ENCODE results near the gene GRIK5.

GRIK5 gene

DNA sequence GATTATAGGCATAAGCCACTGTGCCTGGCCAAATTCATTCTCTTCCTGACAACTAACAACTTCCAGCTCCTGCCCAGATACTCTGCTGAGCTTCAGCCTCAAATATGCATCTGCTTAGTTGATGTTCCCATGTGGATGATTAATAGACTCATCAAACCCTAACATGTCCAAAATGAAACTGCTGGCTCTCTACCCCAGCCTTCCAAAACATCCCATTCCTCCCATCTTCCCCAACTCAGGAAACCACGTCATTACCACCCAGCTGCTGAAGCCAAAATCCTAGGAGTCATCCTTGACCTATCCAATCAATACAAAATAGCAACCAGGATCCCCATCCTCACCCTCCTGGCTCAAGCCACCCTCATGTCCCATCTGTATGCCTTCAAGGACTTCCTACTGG lies 41.4 kb upstream of the GRIK5 start:
- no peaks in the 10 kb centered on the region for H4K20me1 ChIP-seq (ENCODE audit: insufficient read depth, low read length)
- H3K36me3 ChIP-seq (ENCODE audit: insufficient read depth, low read length): peaks cover 12% of the 10 kb centered on the region; the same call in 1 of the 2 replicates
- H3K27me3 ChIP-seq (ENCODE audit: insufficient read depth, low read length): no peaks in the 10 kb centered on the region
- H3K4me3 ChIP-seq (ENCODE audit: low read depth, low read length, poor library complexity, severe bottlenecking): no peak overlapping the region
- no peaks in the 10 kb centered on the region for H3K9me3 ChIP-seq (ENCODE audit: low read length)
- no peak overlapping the region for H2AFZ ChIP-seq (ENCODE audit: low read length)
- peaks cover 8% of the 10 kb centered on the region for H3F3A ChIP-seq (ENCODE audit: insufficient read depth, low read length)
- TF ChIP-seq EZH2 (IDR thresholded peaks at IDR 0.05; ENCODE audit: borderline replicate concordance, low read length): no peak
- no peak for TF ChIP-seq CTCF (IDR thresholded peaks at IDR 0.05; ENCODE audit: low read length)
- H3K9me2 ChIP-seq (ENCODE audit: low read depth, low read length): no peaks in the 10 kb centered on the region
- H3K9ac ChIP-seq (ENCODE audit: low read length): no peak overlapping the region
- no peaks in the 10 kb centered on the region for H3K79me2 ChIP-seq (ENCODE audit: insufficient read depth, low read length)
- no peak overlapping the region for H3K27ac ChIP-seq (ENCODE audit: low read depth, low read length, poor library complexity, severe bottlenecking)
- peaks cover 47% of the 10 kb centered on the region for H3K4me1 ChIP-seq (ENCODE audit: insufficient read depth, low read length, severe bottlenecking)
- no peak overlapping the region for H3K4me2 ChIP-seq (ENCODE audit: low read length)

GRCh38 chr19:42110658-42111057 lies 40.7 kb upstream of the GRIK5 start:
- H3K9ac ChIP-seq (ENCODE audit: low read length): no peak overlapping the region
- peaks cover 6% of the 10 kb centered on the region for H3F3A ChIP-seq (ENCODE audit: insufficient read depth, low read length)
- no peaks in the 10 kb centered on the region for H3K27me3 ChIP-seq (ENCODE audit: insufficient read depth, low read length)
- H3K36me3 ChIP-seq (ENCODE audit: insufficient read depth, low read length): peaks cover 4% of the 10 kb centered on the region; the same call in 1 of the 2 replicates
- no peaks in the 10 kb centered on the region for H3K9me3 ChIP-seq (ENCODE audit: low read length)
- H3K79me2 ChIP-seq (ENCODE audit: insufficient read depth, low read length): no peaks in the 10 kb centered on the region
- no peak overlapping the region for H2AFZ ChIP-seq (ENCODE audit: low read length)
- peaks cover 40% of the 10 kb centered on the region for H3K4me1 ChIP-seq (ENCODE audit: insufficient read depth, low read length, severe bottlenecking)
- H3K4me3 ChIP-seq (ENCODE audit: low read depth, low read length, poor library complexity, severe bottlenecking): no peak overlapping the region
- H3K4me2 ChIP-seq (ENCODE audit: low read length): no peak overlapping the region
- peak overlapping the region; percentile 30 for H3K27ac ChIP-seq (ENCODE audit: low read depth, low read length, poor library complexity, severe bottlenecking)
- no peaks in the 10 kb centered on the region for H4K20me1 ChIP-seq (ENCODE audit: insufficient read depth, low read length)
- TF ChIP-seq EZH2 (IDR thresholded peaks at IDR 0.05; ENCODE audit: borderline replicate concordance, low read length) (no peak), CTCF (IDR thresholded peaks at IDR 0.05; ENCODE audit: low read length) (no peak)
- H3K9me2 ChIP-seq (ENCODE audit: low read depth, low read length): no peaks in the 10 kb centered on the region

- Histone ChIP-seq H3K4me2 (ENCODE audit: low read length) (no peak overlapping the region), H3K36me3 (ENCODE audit: insufficient read depth, low read length) (peaks cover 4% of the 10 kb centered on the region; the same call in 1 of the 2 replicates)
Measured at GRCh38 chr19:42109896-42110295, 39.9 kb upstream of the GRIK5 start.

More at GRCh38 chr19:42109896-42110295, 39.9 kb upstream of the GRIK5 start:
- Histone ChIP-seq H3K4me1 (ENCODE audit: insufficient read depth, low read length, severe bottlenecking) (peaks cover 32% of the 10 kb centered on the region), H3F3A (ENCODE audit: insufficient read depth, low read length) (peaks cover 5% of the 10 kb centered on the region), H3K9me3 (ENCODE audit: low read length) (no peaks in the 10 kb centered on the region), H2AFZ (ENCODE audit: low read length) (no peak overlapping the region), H3K79me2 (ENCODE audit: insufficient read depth, low read length) (no peaks in the 10 kb centered on the region), H3K27me3 (ENCODE audit: insufficient read depth, low read length) (no peaks in the 10 kb centered on the region), H3K9me2 (ENCODE audit: low read depth, low read length) (no peaks in the 10 kb centered on the region), H4K20me1 (ENCODE audit: insufficient read depth, low read length) (no peaks in the 10 kb centered on the region), H3K4me3 (ENCODE audit: low read depth, low read length, poor library complexity, severe bottlenecking) (no peak overlapping the region), H3K27ac (ENCODE audit: low read depth, low read length, poor library complexity, severe bottlenecking) (peak overlapping the region; percentile 70), H3K9ac (ENCODE audit: low read length) (no peak overlapping the region)
- TF ChIP-seq EZH2 (IDR thresholded peaks at IDR 0.05; ENCODE audit: borderline replicate concordance, low read length): no peak
- no peak for TF ChIP-seq CTCF (IDR thresholded peaks at IDR 0.05; ENCODE audit: low read length)

Data from OCI-LY1 (cell line).